AG09319 (cell line): ENCODE data around the gene ADAMTSL1.

Experiments
- DNase-seq: peaks from one replicate; pipeline ENCODE4 v3.0.0-alpha.2; 2010; ENCODE audit warnings: low read depth; ENCODE audit errors: extremely low read depth
- CTCF ChIP-seq: IDR thresholded peaks from 2 replicates; pipeline ENCODE4 v1.5.1; 2011; ENCODE audit warnings: low read depth, mild to moderate bottlenecking, inconsistent platforms, low read length, moderate library complexity

The ADAMTSL1 gene

DNA sequence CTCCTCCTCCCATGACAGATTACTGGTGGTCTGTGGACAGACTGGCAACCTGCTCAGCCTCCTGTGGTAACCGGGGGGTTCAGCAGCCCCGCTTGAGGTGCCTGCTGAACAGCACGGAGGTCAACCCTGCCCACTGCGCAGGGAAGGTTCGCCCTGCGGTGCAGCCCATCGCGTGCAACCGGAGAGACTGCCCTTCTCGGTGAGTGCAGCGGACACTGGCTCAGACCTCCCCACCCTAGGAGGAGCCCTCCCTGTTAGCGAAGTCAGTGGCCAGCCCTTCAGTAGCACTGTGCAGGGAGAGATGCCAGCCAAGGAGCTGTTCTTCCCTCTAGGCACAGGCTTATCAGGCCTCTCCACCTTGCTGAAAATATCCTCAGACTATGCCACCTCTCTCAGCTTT is 415.6 kb downstream of the ADAMTSL1 start:
- TF ChIP-seq CTCF: no peak
- no peak for DNase-seq

- DNase-seq: peak; percentile 49
Observed at GRCh38 chr9:18890372-18890771, 416.4 kb downstream of the ADAMTSL1 start.

DNA sequence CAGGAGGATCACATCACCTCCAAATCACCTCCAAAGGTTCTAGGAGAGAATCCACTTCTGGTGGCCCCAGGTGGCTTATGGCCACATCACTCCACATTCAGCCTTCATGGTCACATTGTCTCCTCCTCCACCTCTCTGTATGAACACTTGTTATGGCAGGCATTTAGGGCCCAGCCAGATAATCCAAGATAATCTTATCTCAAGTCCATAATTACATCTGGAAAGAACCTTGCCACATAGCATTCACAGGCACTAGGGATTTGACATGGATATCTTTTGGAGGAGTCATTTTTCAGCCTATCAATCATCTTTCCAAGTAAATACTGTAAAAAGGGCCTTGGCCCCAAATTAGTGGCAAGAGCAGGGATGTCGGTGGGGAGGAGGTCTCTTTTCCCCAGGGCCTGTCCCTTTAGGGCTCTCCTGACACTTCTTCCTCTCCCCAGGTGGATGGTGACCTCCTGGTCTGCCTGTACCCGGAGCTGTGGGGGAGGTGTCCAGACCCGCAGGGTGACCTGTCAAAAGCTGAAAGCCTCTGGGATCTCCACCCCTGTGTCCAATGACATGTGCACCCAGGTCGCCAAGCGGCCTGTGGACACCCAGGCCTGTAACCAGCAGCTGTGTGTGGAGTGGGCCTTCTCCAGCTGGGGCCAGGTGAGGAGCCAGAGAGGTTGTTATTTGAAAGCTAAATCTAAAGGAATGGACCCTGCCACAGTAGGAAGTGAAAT is 418.2 kb downstream of the ADAMTSL1 start:
- DNase-seq: no peak
- no peak for TF ChIP-seq CTCF

More at GRCh38 chr9:18890372-18890771, 416.4 kb downstream of the ADAMTSL1 start:
- TF ChIP-seq CTCF: no peak

DNA sequence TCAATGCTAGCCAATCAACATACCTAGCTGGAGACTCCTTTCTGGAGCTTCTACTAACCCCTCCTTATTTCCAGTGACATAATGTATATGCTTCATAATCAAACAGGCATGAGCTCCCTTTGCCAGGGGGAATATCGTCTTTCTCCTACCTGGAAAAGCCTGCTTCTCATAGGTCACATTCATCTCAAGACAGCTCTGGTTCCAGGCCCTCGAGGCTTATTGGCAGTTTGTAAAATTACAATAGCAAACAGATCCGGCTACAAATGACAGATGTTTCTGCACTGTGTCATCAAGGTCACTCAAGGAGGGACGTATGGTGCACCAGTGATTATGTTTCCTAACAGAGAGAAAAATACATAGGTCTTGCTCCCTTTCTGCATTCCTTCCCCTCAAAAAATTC is 419.1 kb downstream of the ADAMTSL1 start:
- TF ChIP-seq CTCF: no peak
- DNase-seq: no peak

GRCh38 chr9:18893491-18893890 is 419.5 kb downstream of the ADAMTSL1 start:
- no peak for DNase-seq
- no peak for TF ChIP-seq CTCF

DNA sequence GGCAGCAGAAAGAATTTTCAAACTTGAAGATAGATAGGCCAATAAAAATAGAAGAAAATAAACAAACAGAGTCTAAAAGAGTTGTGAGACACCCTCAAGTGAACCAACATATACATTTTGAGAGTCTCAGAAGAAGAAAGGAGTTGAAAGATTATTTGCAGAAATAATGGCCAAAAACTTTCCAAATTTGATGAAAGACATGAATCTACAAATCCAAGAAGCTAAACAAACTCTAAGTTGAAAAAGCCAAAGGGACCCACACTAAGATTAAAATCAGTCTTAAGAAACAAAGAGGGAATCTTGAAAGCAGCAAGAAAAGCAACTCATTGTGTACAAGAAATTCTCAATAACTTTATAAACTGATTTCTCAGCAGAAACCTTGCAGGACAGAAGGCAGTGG is 422.1 kb downstream of the ADAMTSL1 start:
- no peak for DNase-seq
- TF ChIP-seq CTCF: no peak

GRCh38 chr9:18896531-18897179 is 422.7 kb downstream of the ADAMTSL1 start:
- no peak for TF ChIP-seq CTCF
- no peak for DNase-seq
